Activated effector memory CD4-positive, alpha-beta T cell treated with anti-CD3 and anti-CD28 coated beads, Interleukin-2, amount 50 U/mL, for 16 hours (primary cell): ENCODE results near the gene H2BK1.

Experiments used
- DNase-seq: peaks from one replicate; pipeline ENCODE4 v3.0.0-alpha.2; 2020

H2BK1 gene

GRCh38 chr7:151175047-151175792 lies 35.1 kb downstream of the H2BK1 start:
- no peak for DNase-seq

GRCh38 chr7:151174246-151175046 lies 35.8 kb downstream of the H2BK1 start:
- peak; percentile 74 for DNase-seq

GRCh38 chr7:151173386-151174245 lies 36.7 kb downstream of the H2BK1 start:
- DNase-seq = no peak

- DNase-seq = peak; percentile 94
Observed at GRCh38 chr7:151172273-151173141, 37.8 kb downstream of the H2BK1 start.

- no peak for DNase-seq
Observed at GRCh38 chr7:151168787-151169162, 41.5 kb downstream of the H2BK1 start.

GRCh38 chr7:151168003-151168786 lies 42.1 kb downstream of the H2BK1 start:
- DNase-seq = peak; percentile 86

GRCh38 chr7:151167197-151167961 lies 42.9 kb downstream of the H2BK1 start, which contains the start of gene GBX1:
TSS of gene GBX1 (minus strand) at chr7:151167694. CDS start at chr7:151167548, 146 bp downstream.
- no peak for DNase-seq

GRCh38 chr7:151166629-151167196 lies 43.6 kb downstream of the H2BK1 start:
- no peak for DNase-seq

GRCh38 chr7:151161757-151162156 lies 48.5 kb downstream of the H2BK1 start:
- no peak for DNase-seq
